Endothelial cell of umbilical vein (primary cell): ENCODE data around the gene SUMO2. TPM values are rescaled to one million over a fixed set of nuclear protein-coding genes. Genes with fewer than 3 reads are reported as not detected.

Experiments used
- BruUV-seq: library from RNA; stranded (reverse); fragments of 400-500 nt; replicated peaks from 2 replicates; lab custom pipeline; 2021; lab: Mats Ljungman, UMichigan
- CTCF ChIA-PET: fragments of 300-600, 350-600 bp; sonication (Branson Sonifier 250); formaldehyde crosslinking; loops from one replicate; lab custom pipeline; 2021; ENCODE audit warnings: antibody characterized with exemption, inconsistent platforms; lab: Charles Lee
- POLR2A ChIA-PET: fragments of 300-600, 350-600 bp; sonication (Branson Sonifier 250); formaldehyde crosslinking; loops from one replicate; lab custom pipeline; 2021; ENCODE audit warnings: antibody characterized with exemption, inconsistent platforms; lab: Charles Lee
- DNase-seq: peaks from one replicate; pipeline ENCODE4 v3.0.0-alpha.2; 2011; ENCODE audit warnings: low read depth, low spot score
- FAIRE-seq: peaks from 2 replicates; lab custom pipeline; 2011; peaks lifted over from hg19 to GRCh38; lab: Jason Lieb, UNC
- H2AFZ ChIP-seq: 2 replicates; pipeline ENCODE4 v1.6.0; 2012; ENCODE audit warnings: low read depth, low read length, control low read depth, inconsistent platforms
- H3K27ac ChIP-seq: 2 replicates; pipeline ENCODE4 v1.5.1; 2011; ENCODE audit warnings: low read depth, mild to moderate bottlenecking, control low read depth, low read length, moderate library complexity; ENCODE audit not compliant: insufficient read depth
- H3K27me3 ChIP-seq, 2 experiments: 2 replicates each; pipeline versions ENCODE4 v1.6.0 to v1.6.1; 2011; ENCODE audit warnings: low read length in 2 of 2, mixed read lengths in 1 of 2; ENCODE audit not compliant: control insufficient read depth in 2 of 2, insufficient read depth in 2 of 2
- H3K36me3 ChIP-seq, 2 experiments: 2 replicates in 1 of 2; 3 replicates in 1 of 2; pipeline ENCODE4 v1.5.1; 2011; ENCODE audit warnings: low read length in 2 of 2, mild to moderate bottlenecking in 1 of 2, moderate library complexity in 1 of 2; ENCODE audit not compliant: control insufficient read depth in 2 of 2, insufficient read depth in 2 of 2; ENCODE audit errors: extremely low read depth in 1 of 2
- H3K4me1 ChIP-seq: 3 replicates; pipeline ENCODE4 v1.5.1; 2011; ENCODE audit warnings: mild to moderate bottlenecking, low read length; ENCODE audit not compliant: control insufficient read depth, insufficient read depth; ENCODE audit errors: extremely low read depth
- H3K4me2 ChIP-seq: 2 replicates; pipeline ENCODE4 v1.6.1; 2011; ENCODE audit warnings: low read length, control low read depth, mixed read lengths; ENCODE audit not compliant: insufficient read depth
- H3K4me3 ChIP-seq, 3 experiments: fragments of 200-600 bp in 1 of 3; sonication (generic), shearing (Covaris generic) in 1 of 3; replicated peaks in 1 of 3; 2 replicates each; pipeline ENCODE4 v1.5.1; 2011 to 2016; ENCODE audit warnings: control low read depth in 3 of 3, low read length in 3 of 3, mild to moderate bottlenecking in 2 of 3, inconsistent platforms in 1 of 3, low read depth in 1 of 3, moderate library complexity in 1 of 3; ENCODE audit not compliant: insufficient read depth in 1 of 3
- H3K79me2 ChIP-seq: 2 replicates; pipeline ENCODE4 v1.6.0; 2012; ENCODE audit warnings: low read length, inconsistent platforms; ENCODE audit not compliant: control insufficient read depth, insufficient read depth
- H3K9ac ChIP-seq: replicated peaks from 2 replicates; pipeline ENCODE3; 2011; ENCODE audit warnings: low read length, control low read depth; ENCODE audit not compliant: insufficient read depth; ENCODE audit errors: extremely low read depth
- H3K9me1 ChIP-seq: replicated peaks from 3 replicates; pipeline ENCODE4 v1.6.0; 2011; ENCODE audit warnings: mild to moderate bottlenecking, low read length; ENCODE audit not compliant: control insufficient read depth, insufficient read depth; ENCODE audit errors: extremely low read depth
- H3K9me3 ChIP-seq: replicated peaks from 2 replicates; pipeline ENCODE4 v1.5.1; 2012; ENCODE audit warnings: low read length, inconsistent platforms; ENCODE audit not compliant: control insufficient read depth, insufficient read depth
- H4K20me1 ChIP-seq: replicated peaks from 2 replicates; pipeline ENCODE3; 2011; ENCODE audit warnings: mild to moderate bottlenecking, low read length; ENCODE audit not compliant: control insufficient read depth, insufficient read depth; ENCODE audit errors: extremely low read depth
- EZH2 ChIP-seq: IDR thresholded peaks from 2 replicates; pipeline ENCODE4 v1.6.1; 2012; ENCODE audit warnings: borderline replicate concordance, low read depth, mild to moderate bottlenecking, moderate library complexity, low read length, inconsistent platforms; ENCODE audit not compliant: severe bottlenecking
- FOS ChIP-seq: IDR thresholded peaks from 2 replicates; pipeline ENCODE4 v1.6.1; 2011; ENCODE audit warnings: mild to moderate bottlenecking, low read length, moderate library complexity, borderline replicate concordance; ENCODE audit not compliant: insufficient read depth
- GATA2 ChIP-seq: IDR thresholded peaks from 2 replicates; pipeline ENCODE4 v1.7.0; 2011; ENCODE audit warnings: low read depth, mild to moderate bottlenecking, moderate library complexity, mixed read lengths, low read length; ENCODE audit not compliant: insufficient read length, insufficient read depth
- JUN ChIP-seq: IDR thresholded peaks from 2 replicates; pipeline ENCODE4 v1.6.1; 2011; ENCODE audit warnings: borderline replicate concordance, low read depth; ENCODE audit not compliant: insufficient read length, insufficient read depth
- MYC ChIP-seq: IDR thresholded peaks from one replicate; pipeline ENCODE4 v1.6.1; 2011; ENCODE audit warnings: mild to moderate bottlenecking, low read depth, low read length
- POLR2A ChIP-seq: IDR thresholded peaks from 2 replicates; pipeline ENCODE4 v1.6.1; 2012; ENCODE audit warnings: low read depth, mild to moderate bottlenecking, control low read depth, low read length
- POLR2AphosphoS5 ChIP-seq: IDR thresholded peaks from 2 replicates; pipeline ENCODE4 v1.6.1; 2012; ENCODE audit warnings: low read depth, mild to moderate bottlenecking, control low read depth, low read length, moderate library complexity; ENCODE audit not compliant: insufficient read depth
- dilution Hi-C: fragments of 300-500 bp; cut with MboI; formaldehyde crosslinking; loops from one replicate; pipeline ENCODE4 v1.15.0; 2019; ENCODE audit warnings: low sequenced_read_pairs; ENCODE audit not compliant: extremely low pct_ligation_motif_present
- intact Hi-C: fragments of 100-400 bp; cut with micrococcal nuclease; formaldehyde crosslinking; loops from one replicate; pipeline ENCODE4 v1.10.0; 2022
- polyA plus RNA-seq, 4 experiments: library from polyadenylated mRNA; depleted of rRNA in 3 of 4; stranded (reverse) in 3 of 4; unstranded in 1 of 4; fragments of >200 nt; gene quantifications; 2 replicates each; pipeline versions ENCODE4 v1.2.1 to v1.2.3, GENCODE V29; 2011 to 2012; ENCODE audit warnings: missing spikeins in 1 of 4
- total RNA-seq: library from RNA; stranded (reverse); gene quantifications from 2 replicates; pipeline ENCODE4 v1.2.3, GENCODE V29; 2021
- TF ChIP-seq, protein P1 (sequence below), 2 donors: IDR thresholded peaks; 1 replicate in 1 of 2; 2 replicates in 1 of 2; pipeline ENCODE4 v1.5.1; 2011; ENCODE audit warnings: low read length in 2 of 2, mild to moderate bottlenecking in 2 of 2, moderate library complexity in 2 of 2, control low read depth in 1 of 2, inconsistent platforms in 1 of 2, low read depth in 1 of 2; ENCODE audit not compliant: insufficient read depth in 1 of 2; ENCODE audit errors: extremely low read depth in 1 of 2
- TF ChIP-seq, protein P2 (sequence below): IDR thresholded peaks from 2 replicates; pipeline ENCODE4 v1.6.1; 2011; ENCODE audit not compliant: insufficient read depth, insufficient read length

The SUMO2 gene
- total and polyA plus RNA-seq, 2 donors (not counting 3 experiments of a cell fraction or from before 2014, with no cell fraction given) = 75.6 to 437 TPM

DNA sequence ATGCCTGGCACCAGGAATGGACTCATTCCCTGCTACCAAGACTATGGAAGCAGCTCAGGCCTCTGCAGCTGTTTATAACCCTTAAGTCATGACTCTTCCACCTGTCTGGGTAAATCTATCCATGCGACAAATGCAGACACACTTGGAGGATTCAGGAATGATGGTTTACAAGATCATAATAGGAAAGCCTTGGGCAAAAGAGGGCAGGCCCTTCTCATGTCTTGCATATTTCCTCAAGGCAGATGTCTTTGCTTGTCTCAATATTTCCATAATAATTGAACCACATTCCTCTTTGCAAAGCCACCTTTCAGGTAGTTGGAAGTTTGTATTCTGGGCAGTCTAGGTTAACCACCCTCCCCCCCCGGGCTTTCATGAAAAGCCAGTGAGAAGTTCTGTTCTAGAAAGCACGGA is 27.6 kb downstream of the SUMO2 start:
- Histone ChIP-seq H3K79me2 (peaks cover 41% of the 10 kb centered on the region), H3K27ac (no peak overlapping the region), H3K4me1 (peaks cover 32% of the 10 kb centered on the region), H4K20me1 (no peaks in the 10 kb centered on the region), H2AFZ (no peak overlapping the region), H3K9me3 (no peaks in the 10 kb centered on the region), H3K9me1 (no peaks in the 10 kb centered on the region), H3K4me3 (no peak overlapping the region), H3K27me3 (no peaks in the 10 kb centered on the region), H3K4me2 (no peak overlapping the region), H3K36me3 (no peaks in the 10 kb centered on the region), H3K9ac (no peak overlapping the region)
- TF ChIP-seq, protein P1, sequence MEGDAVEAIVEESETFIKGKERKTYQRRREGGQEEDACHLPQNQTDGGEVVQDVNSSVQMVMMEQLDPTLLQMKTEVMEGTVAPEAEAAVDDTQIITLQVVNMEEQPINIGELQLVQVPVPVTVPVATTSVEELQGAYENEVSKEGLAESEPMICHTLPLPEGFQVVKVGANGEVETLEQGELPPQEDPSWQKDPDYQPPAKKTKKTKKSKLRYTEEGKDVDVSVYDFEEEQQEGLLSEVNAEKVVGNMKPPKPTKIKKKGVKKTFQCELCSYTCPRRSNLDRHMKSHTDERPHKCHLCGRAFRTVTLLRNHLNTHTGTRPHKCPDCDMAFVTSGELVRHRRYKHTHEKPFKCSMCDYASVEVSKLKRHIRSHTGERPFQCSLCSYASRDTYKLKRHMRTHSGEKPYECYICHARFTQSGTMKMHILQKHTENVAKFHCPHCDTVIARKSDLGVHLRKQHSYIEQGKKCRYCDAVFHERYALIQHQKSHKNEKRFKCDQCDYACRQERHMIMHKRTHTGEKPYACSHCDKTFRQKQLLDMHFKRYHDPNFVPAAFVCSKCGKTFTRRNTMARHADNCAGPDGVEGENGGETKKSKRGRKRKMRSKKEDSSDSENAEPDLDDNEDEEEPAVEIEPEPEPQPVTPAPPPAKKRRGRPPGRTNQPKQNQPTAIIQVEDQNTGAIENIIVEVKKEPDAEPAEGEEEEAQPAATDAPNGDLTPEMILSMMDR (IDR thresholded peaks at IDR 0.05; ENCODE audit: extremely low read depth in 1 of 2, insufficient read depth in 1 of 2, low read depth in 1 of 2, low read length in 2 of 2) = no peak
- TF ChIP-seq GATA2 (no peak), FOS (no peak), MYC (no peak), POLR2A (no peak), POLR2AphosphoS5 (no peak), EZH2 (no peak), JUN (no peak)
- TF ChIP-seq, protein P2, sequence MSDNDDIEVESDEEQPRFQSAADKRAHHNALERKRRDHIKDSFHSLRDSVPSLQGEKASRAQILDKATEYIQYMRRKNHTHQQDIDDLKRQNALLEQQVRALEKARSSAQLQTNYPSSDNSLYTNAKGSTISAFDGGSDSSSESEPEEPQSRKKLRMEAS = no peak
- FAIRE-seq (no peak), DNase-seq (no peak)
- BruUV-seq = no TSS peak
- intact Hi-C loops = no loop called here
- CTCF ChIA-PET = interaction anchor here (0.8 to 3.1 kb wide), 3 partner anchors 24 to 46 kb away, joined by 3 to 8 read pairs (median 3); partner anchors contain the start of gene NT5C
- dilution Hi-C loops = no loop called here
- POLR2A ChIA-PET = interaction anchor here (1.0 to 1.5 kb wide), 4 partner anchors 12 to 194 kb away, joined by 3 to 5 read pairs (median 4); no protein-coding TSS in a partner anchor
